ENCODE results near the gene RACGAP1.
"Not testable (repeated sequence)": the region's sequence is repeated elsewhere in the genome, so short reads cannot be mapped to it uniquely, and the experiment has no call there.

Gene RACGAP1

DNA sequence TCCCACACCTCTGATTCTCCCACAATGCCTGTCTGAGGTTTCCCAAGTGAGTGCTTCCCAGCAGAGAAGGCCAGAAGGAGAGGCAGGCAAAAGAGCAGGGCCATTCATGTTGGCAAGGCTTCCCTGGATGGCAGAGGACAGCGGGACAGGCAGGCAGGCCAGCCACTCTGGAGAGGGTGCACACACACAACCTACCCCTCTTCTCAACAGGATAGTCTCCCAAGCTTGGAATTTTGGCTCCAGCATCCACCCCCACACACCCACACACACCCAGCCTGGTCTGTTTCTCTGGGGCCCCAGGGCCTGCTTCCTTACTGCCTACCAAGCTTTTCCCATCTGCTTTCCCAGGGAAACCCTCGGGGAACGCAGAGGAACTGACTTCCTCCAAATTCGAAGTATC, 15.4 kb upstream of the RACGAP1 start:
- no peak overlapping the region for H3K4me3 ChIP-seq (ENCODE audit: insufficient read length, low read depth)

DNA sequence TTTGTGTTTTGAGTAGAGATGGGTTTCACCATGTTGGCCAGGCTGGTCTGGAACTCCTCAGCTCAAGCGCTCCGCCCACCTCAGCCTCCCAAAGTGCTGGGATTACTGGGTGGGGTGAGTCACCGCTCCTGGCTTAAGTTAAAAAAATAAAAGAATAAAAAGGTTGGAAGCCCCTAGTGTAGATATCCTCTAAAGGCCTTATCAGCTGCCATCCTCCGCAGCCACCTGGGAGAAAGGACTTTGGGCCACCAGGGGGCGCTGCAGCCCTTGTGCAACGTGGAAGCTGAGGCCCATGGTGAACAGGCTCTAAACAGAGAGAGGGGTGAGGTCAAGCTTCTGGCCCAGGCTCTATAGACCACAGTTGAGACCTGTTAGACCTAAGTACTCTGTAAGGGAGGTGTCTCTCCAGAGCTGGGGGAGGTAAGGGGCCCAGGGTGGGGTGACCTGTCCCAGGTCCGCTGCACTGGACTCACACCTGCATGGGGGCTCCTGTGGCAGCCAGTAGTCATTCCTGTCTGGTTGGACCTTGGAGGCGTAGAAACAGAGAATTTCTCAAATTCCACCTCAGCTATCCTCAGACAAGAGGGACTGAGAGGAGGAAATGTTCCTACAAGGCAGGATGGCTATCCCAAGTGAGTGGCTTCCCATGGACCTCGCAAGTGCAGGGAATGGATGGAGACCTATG, 14.0 kb upstream of the RACGAP1 start:
- DNase-seq (ENCODE audit: low read depth, low spot score) = no peak
- Histone ChIP-seq H3K4me1 (ENCODE audit: insufficient read depth, insufficient read length) (peaks cover 14% of the 10 kb centered on the region), H3K9ac (ENCODE audit: insufficient read length, low read depth) (no peak overlapping the region), H3K9me3 (ENCODE audit: insufficient read depth, low read length) (no peaks in the 10 kb centered on the region), H3K36me3 (ENCODE audit: insufficient read depth, insufficient read length, low read length) (no peaks in the 10 kb centered on the region), H3K27me3 (ENCODE audit: insufficient read depth, insufficient read length) (peaks cover 29% of the 10 kb centered on the region), H3K4me3 (ENCODE audit: insufficient read length, low read depth) (no peak overlapping the region)
- TF ChIP-seq ZNF274 (IDR thresholded peaks at IDR 0.05; ENCODE audit: low read depth, low read length) (no peak), SUZ12 (IDR thresholded peaks at IDR 0.05; ENCODE audit: extremely low read depth, insufficient read depth, insufficient read length) (no peak), YY1 (IDR thresholded peaks at IDR 0.05; ENCODE audit: insufficient read depth, insufficient read length) (no peak)

More for the DNA sequence above, 15.4 kb upstream of the RACGAP1 start:
- H3K4me1 ChIP-seq (ENCODE audit: insufficient read depth, insufficient read length) = peaks cover 14% of the 10 kb centered on the region
- TF ChIP-seq YY1 (IDR thresholded peaks at IDR 0.05; ENCODE audit: insufficient read depth, insufficient read length) = no peak
- TF ChIP-seq ZNF274 (IDR thresholded peaks at IDR 0.05; ENCODE audit: low read depth, low read length) = no peak
- no peak for TF ChIP-seq SUZ12 (IDR thresholded peaks at IDR 0.05; ENCODE audit: extremely low read depth, insufficient read depth, insufficient read length)
- H3K9me3 ChIP-seq (ENCODE audit: insufficient read depth, low read length) = no peaks in the 10 kb centered on the region
- H3K9ac ChIP-seq (ENCODE audit: insufficient read length, low read depth) = peak overlapping the region; percentile 26
- no peak for DNase-seq (ENCODE audit: low read depth, low spot score)
- H3K27me3 ChIP-seq (ENCODE audit: insufficient read depth, insufficient read length) = peaks cover 31% of the 10 kb centered on the region
- H3K36me3 ChIP-seq (ENCODE audit: insufficient read depth, insufficient read length, low read length) = no peaks in the 10 kb centered on the region

DNA sequence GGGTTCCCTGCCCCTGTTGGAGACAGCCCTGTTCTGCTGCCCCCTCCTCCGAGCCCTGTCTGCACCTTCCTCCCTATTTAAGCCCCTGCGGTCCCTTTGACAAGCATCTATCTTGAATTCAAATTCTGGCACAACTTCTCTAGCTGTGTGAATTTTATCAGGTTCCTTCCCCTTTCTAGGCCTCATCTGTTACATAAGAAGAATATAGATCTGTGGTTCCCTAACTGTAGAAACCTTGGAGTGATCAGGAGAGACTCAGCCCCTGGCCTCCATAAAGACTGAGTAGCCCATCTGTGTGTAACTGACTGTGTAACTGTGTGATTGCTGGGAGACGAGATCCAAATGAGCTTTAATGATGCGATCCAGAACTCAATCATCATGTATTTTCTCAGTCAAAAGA, 13.0 kb upstream of the RACGAP1 start:
- no peak overlapping the region for H3K4me3 ChIP-seq (ENCODE audit: insufficient read length, low read depth)
- H3K27me3 ChIP-seq (ENCODE audit: insufficient read depth, insufficient read length) = peaks cover 20% of the 10 kb centered on the region
- H3K4me1 ChIP-seq (ENCODE audit: insufficient read depth, insufficient read length) = peaks cover 14% of the 10 kb centered on the region
- H3K9ac ChIP-seq (ENCODE audit: insufficient read length, low read depth) = no peak overlapping the region
- DNase-seq (ENCODE audit: low read depth, low spot score) = no peak
- TF ChIP-seq YY1 (IDR thresholded peaks at IDR 0.05; ENCODE audit: insufficient read depth, insufficient read length) (no peak), SUZ12 (IDR thresholded peaks at IDR 0.05; ENCODE audit: extremely low read depth, insufficient read depth, insufficient read length) (no peak), ZNF274 (IDR thresholded peaks at IDR 0.05; ENCODE audit: low read depth, low read length) (no peak)
- H3K9me3 ChIP-seq (ENCODE audit: insufficient read depth, low read length) = no peaks in the 10 kb centered on the region
- H3K36me3 ChIP-seq (ENCODE audit: insufficient read depth, insufficient read length, low read length) = no peaks in the 10 kb centered on the region

DNA sequence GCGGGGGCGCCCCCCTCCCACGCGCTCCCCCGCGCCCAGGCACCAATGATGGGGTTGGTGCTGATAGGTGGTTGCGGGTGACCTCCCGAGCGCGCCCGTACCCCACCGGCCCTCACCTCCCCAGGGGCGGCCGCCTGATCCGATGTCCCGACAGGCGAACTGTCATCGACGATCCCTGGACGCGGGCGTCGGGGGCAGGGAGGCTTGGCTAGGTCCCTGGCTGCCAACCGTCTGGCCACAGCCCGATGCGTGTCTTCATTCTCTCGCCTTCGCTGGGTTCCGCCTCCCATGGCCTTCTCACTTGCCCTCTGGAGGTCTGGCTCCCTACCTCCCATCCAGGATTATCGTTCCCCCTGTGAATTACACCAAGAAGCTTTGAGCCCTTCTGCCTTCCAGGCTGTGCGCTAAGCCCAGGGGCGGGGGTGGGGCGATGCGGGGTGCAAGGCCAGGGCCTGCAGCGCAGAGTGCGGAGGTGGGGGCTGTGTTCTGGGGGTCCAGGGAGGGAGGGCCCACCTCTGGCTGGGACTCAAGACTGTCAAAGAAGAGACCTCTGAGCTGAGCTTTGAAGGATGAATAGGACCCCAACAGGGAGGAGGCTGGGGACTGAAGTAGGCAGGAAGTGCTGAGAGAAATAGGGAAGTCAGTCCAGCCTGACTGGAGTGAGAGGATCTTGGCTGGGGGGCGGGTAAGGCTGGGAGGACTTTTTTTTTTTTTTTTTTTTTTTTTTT, 7.7 kb upstream of the RACGAP1 start:
- no peak for DNase-seq (ENCODE audit: low read depth, low spot score)
- Histone ChIP-seq H3K9me3 (ENCODE audit: insufficient read depth, low read length) (no peaks in the 10 kb centered on the region), H3K36me3 (ENCODE audit: insufficient read depth, insufficient read length, low read length) (no peaks in the 10 kb centered on the region), H3K4me3 (ENCODE audit: insufficient read length, low read depth) (peak overlapping the region; percentile 36), H3K4me1 (ENCODE audit: insufficient read depth, insufficient read length) (no peaks in the 10 kb centered on the region), H3K27me3 (ENCODE audit: insufficient read depth, insufficient read length) (peaks cover 2% of the 10 kb centered on the region), H3K9ac (ENCODE audit: insufficient read length, low read depth) (peak overlapping the region; percentile 5)
- no peak for TF ChIP-seq SUZ12 (IDR thresholded peaks at IDR 0.05; ENCODE audit: extremely low read depth, insufficient read depth, insufficient read length)
- TF ChIP-seq ZNF274 (IDR thresholded peaks at IDR 0.05; ENCODE audit: low read depth, low read length) = no peak
- TF ChIP-seq YY1 (IDR thresholded peaks at IDR 0.05; ENCODE audit: insufficient read depth, insufficient read length) = no peak

DNA sequence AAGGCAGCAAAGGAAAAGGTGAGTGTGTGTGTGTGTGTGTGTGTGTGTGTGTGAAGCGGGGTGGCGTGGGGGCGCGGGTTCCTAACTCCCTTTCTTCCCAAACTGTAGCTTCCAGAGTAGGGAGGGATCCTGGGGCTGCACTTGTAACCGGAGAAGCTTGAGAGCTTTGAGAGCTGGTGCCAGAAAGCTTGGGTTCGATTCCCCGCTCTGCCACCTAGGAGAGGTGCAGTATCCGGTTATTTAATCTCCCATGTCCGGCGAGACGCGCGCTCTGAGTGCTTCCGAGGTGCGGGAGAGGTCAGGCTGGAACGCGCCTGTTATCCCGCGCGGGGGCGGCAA, 7.2 kb upstream of the RACGAP1 start:
- no peaks in the 10 kb centered on the region for H3K9me3 ChIP-seq (ENCODE audit: insufficient read depth, low read length)
- no peaks in the 10 kb centered on the region for H3K4me1 ChIP-seq (ENCODE audit: insufficient read depth, insufficient read length)
- no peak for TF ChIP-seq ZNF274 (IDR thresholded peaks at IDR 0.05; ENCODE audit: low read depth, low read length)
- no peak for TF ChIP-seq SUZ12 (IDR thresholded peaks at IDR 0.05; ENCODE audit: extremely low read depth, insufficient read depth, insufficient read length)
- TF ChIP-seq YY1 (IDR thresholded peaks at IDR 0.05; ENCODE audit: insufficient read depth, insufficient read length) = no peak
- DNase-seq (ENCODE audit: low read depth, low spot score) = no peak
- H3K9ac ChIP-seq (ENCODE audit: insufficient read length, low read depth) = peak overlapping the region; percentile 5
- H3K4me3 ChIP-seq (ENCODE audit: insufficient read length, low read depth) = peak overlapping the region; percentile 36
- H3K36me3 ChIP-seq (ENCODE audit: insufficient read depth, insufficient read length, low read length) = no peaks in the 10 kb centered on the region
- peaks cover 2% of the 10 kb centered on the region for H3K27me3 ChIP-seq (ENCODE audit: insufficient read depth, insufficient read length)

DNA sequence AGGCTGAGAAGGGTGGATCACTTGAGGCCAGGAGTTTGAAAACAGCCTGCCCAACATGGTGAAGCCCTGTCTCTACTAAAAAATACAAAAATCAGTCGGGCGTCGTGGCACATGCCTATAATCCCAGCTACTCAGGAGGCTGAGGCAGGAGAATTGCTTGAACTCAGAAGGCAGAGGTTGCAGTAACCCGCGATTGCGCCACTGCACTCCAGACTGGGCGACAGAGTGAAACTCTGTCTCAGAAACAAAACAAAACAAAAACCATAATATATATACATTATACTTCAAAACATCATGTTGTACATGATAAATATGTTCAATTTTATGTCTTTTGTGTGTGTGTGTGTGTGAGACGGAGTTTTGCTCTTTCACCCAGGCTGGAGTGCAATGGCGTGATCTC, 5.2 kb upstream of the RACGAP1 start:
- H3K36me3 ChIP-seq (ENCODE audit: insufficient read depth, insufficient read length, low read length); H3K9me3 ChIP-seq (ENCODE audit: insufficient read depth, low read length); H3K27me3 ChIP-seq (ENCODE audit: insufficient read depth, insufficient read length); H3K4me1 ChIP-seq (ENCODE audit: insufficient read depth, insufficient read length); DNase-seq (ENCODE audit: low read depth, low spot score); H3K4me3 ChIP-seq (ENCODE audit: insufficient read length, low read depth); H3K9ac ChIP-seq (ENCODE audit: insufficient read length, low read depth): not testable (repeated sequence)

DNA sequence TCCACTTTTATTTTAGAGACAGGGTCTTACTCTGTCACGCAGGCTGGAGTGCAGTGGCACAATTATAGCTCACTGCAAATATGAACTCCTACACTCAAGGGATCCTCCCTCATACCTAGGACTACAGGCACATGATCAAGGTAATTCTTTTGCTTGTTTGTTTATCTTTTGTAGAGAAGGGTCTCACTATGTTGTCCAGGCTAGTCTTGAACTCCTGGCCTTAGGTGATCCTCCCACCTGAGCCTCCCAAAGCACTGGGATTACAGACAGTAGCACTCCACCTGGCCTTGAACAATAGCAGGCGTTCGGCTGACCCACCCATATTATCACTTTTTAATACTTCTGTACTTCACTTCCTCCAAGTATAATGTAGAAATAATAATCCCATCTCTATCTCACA, 1.4 kb upstream of the RACGAP1 start:
- Histone ChIP-seq H3K9ac (ENCODE audit: insufficient read length, low read depth) (no peak overlapping the region), H3K4me1 (ENCODE audit: insufficient read depth, insufficient read length) (no peaks in the 10 kb centered on the region), H3K36me3 (ENCODE audit: insufficient read depth, insufficient read length, low read length) (peaks cover 14% of the 10 kb centered on the region), H3K9me3 (ENCODE audit: insufficient read depth, low read length) (no peaks in the 10 kb centered on the region), H3K27me3 (ENCODE audit: insufficient read depth, insufficient read length) (no peaks in the 10 kb centered on the region), H3K4me3 (ENCODE audit: insufficient read length, low read depth) (no peak overlapping the region)
- no peak for TF ChIP-seq SUZ12 (IDR thresholded peaks at IDR 0.05; ENCODE audit: extremely low read depth, insufficient read depth, insufficient read length)
- TF ChIP-seq YY1 (IDR thresholded peaks at IDR 0.05; ENCODE audit: insufficient read depth, insufficient read length) = no peak
- no peak for TF ChIP-seq ZNF274 (IDR thresholded peaks at IDR 0.05; ENCODE audit: low read depth, low read length)
- DNase-seq (ENCODE audit: low read depth, low spot score) = no peak

Measured in NT2/D1 (cell line).